ENCODE data around the gene HPS5.
A peak's percentile ranks its signal among the peaks of the same experiment; 100 is the strongest.
"Not testable (repeated sequence)": the region's sequence is repeated elsewhere in the genome, so short reads cannot be mapped to it uniquely, and the experiment has no call there.

Gene HPS5

GRCh38 chr11:18246379-18247190 is 75.4 kb downstream of the HPS5 start:
- DNase-seq: not testable (repeated sequence)

GRCh38 chr11:18245396-18245795 is 76.5 kb downstream of the HPS5 start:
- intact Hi-C loops (cut with DNase I): no loop called here
- DNase-seq: no peak

More at GRCh38 chr11:18246379-18247190, 75.4 kb downstream of the HPS5 start:
- intact Hi-C loops (cut with DNase I): not testable (repeated sequence)

- DNase-seq: peak in 3 of 10 donors; percentile 19 to 39 (median 23)
- intact Hi-C loops (cut with DNase I): no loop called here
Observed at GRCh38 chr11:18243783-18244362, 78.1 kb downstream of the HPS5 start.

- intact Hi-C loops (cut with DNase I): no loop called here
- no peak for DNase-seq
Observed at GRCh38 chr11:18239655-18240054, 82.3 kb downstream of the HPS5 start.

- no peak for DNase-seq
- intact Hi-C loops (cut with DNase I): no loop called here
Observed at GRCh38 chr11:18236664-18237356, 85.1 kb downstream of the HPS5 start, which contains the start of gene SAA4. TSS of gene SAA4 (minus strand) at chr11:18236802. CDS start at chr11:18235926, 876 bp downstream.

- no peak for DNase-seq
- intact Hi-C loops (cut with DNase I): no loop called here
Observed at GRCh38 chr11:18235394-18236334, 86.3 kb downstream of the HPS5 start.

GRCh38 chr11:18233912-18234311 is 88.0 kb downstream of the HPS5 start:
- intact Hi-C loops (cut with DNase I): no loop called here

GRCh38 chr11:18230859-18231258 is 91.1 kb downstream of the HPS5 start:
- intact Hi-C loops (cut with DNase I): no loop called here
- no peak for DNase-seq

More at GRCh38 chr11:18233912-18234311, 88.0 kb downstream of the HPS5 start:
- DNase-seq: no peak

GRCh38 chr11:18229501-18229900 is 92.4 kb downstream of the HPS5 start:
- DNase-seq: no peak
- intact Hi-C loops (cut with DNase I): no loop called here
